NAMALWA (cell line): ENCODE measurements around the gene DNAJB9.
"Not testable (repeated sequence)": the region's sequence is repeated elsewhere in the genome, so short reads cannot be mapped to it uniquely, and the experiment has no call there.

ENCODE experiments used
- DNase-seq: peaks from one replicate; pipeline ENCODE4 v3.0.0-alpha.2; 2015; ENCODE audit warnings: low spot score

DNAJB9 gene

GRCh38 chr7:108569381-108570145 is at the start of gene DNAJB9, which contains the start of gene THAP5:
Gene DNAJB9 (plus strand): TSS chr7:108569874. CDS start chr7:108571727, 1,853 bp downstream.
Gene THAP5 (minus strand): TSS chr7:108569706. CDS start chr7:108569569, 137 bp downstream.
- DNase-seq, result peak; percentile 100

GRCh38 chr7:108522780-108523179 is 46.9 kb upstream of the DNAJB9 start:
- no peak for DNase-seq

- no peak for DNase-seq
Measured at GRCh38 chr7:108525327-108525984, 44.2 kb upstream of the DNAJB9 start.

- peak; percentile 100 for DNase-seq
Measured at GRCh38 chr7:108525985-108526767, 43.5 kb upstream of the DNAJB9 start, which contains the start of gene PNPLA8. Gene PNPLA8 (minus strand): TSS chr7:108526135. CDS start chr7:108515491, 10,644 bp downstream.

- no peak for DNase-seq
Measured at GRCh38 chr7:108526768-108527017, 43.0 kb upstream of the DNAJB9 start.

- no peak for DNase-seq
Measured at GRCh38 chr7:108528183-108528712, 41.4 kb upstream of the DNAJB9 start.

GRCh38 chr7:108529341-108529740 is 40.3 kb upstream of the DNAJB9 start:
- DNase-seq, result no peak

GRCh38 chr7:108533712-108534111 is 36.0 kb upstream of the DNAJB9 start:
- DNase-seq, result no peak

GRCh38 chr7:108535257-108535656 is 34.4 kb upstream of the DNAJB9 start:
- DNase-seq, result no peak

GRCh38 chr7:108535744-108536143 is 33.9 kb upstream of the DNAJB9 start:
- DNase-seq, result no peak

GRCh38 chr7:108537229-108537628 is 32.4 kb upstream of the DNAJB9 start:
- DNase-seq, result no peak

GRCh38 chr7:108538236-108538635 is 31.4 kb upstream of the DNAJB9 start:
- DNase-seq, result not testable (repeated sequence)

GRCh38 chr7:108538685-108539084 is 31.0 kb upstream of the DNAJB9 start:
- DNase-seq, result not testable (repeated sequence)

GRCh38 chr7:108541478-108541877 is 28.2 kb upstream of the DNAJB9 start:
- no peak for DNase-seq

- DNase-seq, result not testable (repeated sequence)
Measured at GRCh38 chr7:108548141-108548896, 21.4 kb upstream of the DNAJB9 start.

- not testable (repeated sequence) for DNase-seq
Measured at GRCh38 chr7:108556665-108557064, 13.0 kb upstream of the DNAJB9 start.

GRCh38 chr7:108557191-108557590 is 12.5 kb upstream of the DNAJB9 start:
- no peak for DNase-seq

GRCh38 chr7:108557617-108558016 is 12.1 kb upstream of the DNAJB9 start:
- no peak for DNase-seq

- no peak for DNase-seq
Measured at GRCh38 chr7:108559253-108559652, 10.4 kb upstream of the DNAJB9 start.

GRCh38 chr7:108561047-108561619 is 8.5 kb upstream of the DNAJB9 start:
- DNase-seq, result no peak

GRCh38 chr7:108565987-108566386 is 3.7 kb upstream of the DNAJB9 start:
- DNase-seq, result no peak
